ENCODE results near the gene DHRS1.

Gene DHRS1

GRCh38 chr14:24292118-24292807 lies 7.3 kb downstream of the DHRS1 start:
- DNase-seq (ENCODE audit: low read depth, low spot score), result no peak
- H3K27me3 ChIP-seq (ENCODE audit: control insufficient read depth, insufficient read depth, low read length), result no peaks in the 10 kb centered on the region
- no peak overlapping the region for H3K4me3 ChIP-seq (ENCODE audit: low read length)
- H3K9me3 ChIP-seq (ENCODE audit: control insufficient read depth, insufficient read depth, low read length), result no peaks in the 10 kb centered on the region
- H3K4me1 ChIP-seq (ENCODE audit: control insufficient read depth, insufficient read depth, low read length), result no peaks in the 10 kb centered on the region
- no peak overlapping the region for H3K27ac ChIP-seq (ENCODE audit: low read length)
- no CpG with 5 or more reads among the region's 11 CpGs for WGBS (ENCODE audit: insufficient coverage, insufficient read length)
- H3K36me3 ChIP-seq (ENCODE audit: control insufficient read depth, insufficient read depth, low read length), result 0 out of 2 replicates have a peak, but pooled peaks cover 2% of the 10 kb centered on the region

- WGBS (ENCODE audit: insufficient coverage, insufficient read length), result no CpG with 5 or more reads among the region's 3 CpGs
- H3K27me3 ChIP-seq (ENCODE audit: control insufficient read depth, insufficient read depth, low read length), result no peaks in the 10 kb centered on the region
- no peaks in the 10 kb centered on the region for H3K4me1 ChIP-seq (ENCODE audit: control insufficient read depth, insufficient read depth, low read length)
- no peak for DNase-seq (ENCODE audit: low read depth, low spot score)
- H3K36me3 ChIP-seq (ENCODE audit: control insufficient read depth, insufficient read depth, low read length), result 0 out of 2 replicates have a peak, but pooled peaks cover 2% of the 10 kb centered on the region
- no peak overlapping the region for H3K27ac ChIP-seq (ENCODE audit: low read length)
- H3K9me3 ChIP-seq (ENCODE audit: control insufficient read depth, insufficient read depth, low read length), result no peaks in the 10 kb centered on the region
- no peak overlapping the region for H3K4me3 ChIP-seq (ENCODE audit: low read length)
Observed at GRCh38 chr14:24291446-24292117, 8.0 kb downstream of the DHRS1 start.

- Histone ChIP-seq H3K4me3 (ENCODE audit: low read length) (no peak overlapping the region), H3K27ac (ENCODE audit: low read length) (no peak overlapping the region), H3K9me3 (ENCODE audit: control insufficient read depth, insufficient read depth, low read length) (no peaks in the 10 kb centered on the region), H3K36me3 (ENCODE audit: control insufficient read depth, insufficient read depth, low read length) (0 out of 2 replicates have a peak, but pooled peaks cover 2% of the 10 kb centered on the region), H3K27me3 (ENCODE audit: control insufficient read depth, insufficient read depth, low read length) (no peaks in the 10 kb centered on the region), H3K4me1 (ENCODE audit: control insufficient read depth, insufficient read depth, low read length) (no peaks in the 10 kb centered on the region)
- no peak for DNase-seq (ENCODE audit: low read depth, low spot score)
- no CpG with 5 or more reads among the region's 9 CpGs for WGBS (ENCODE audit: insufficient coverage, insufficient read length)
Observed at GRCh38 chr14:24290746-24291145, 8.8 kb downstream of the DHRS1 start.

GRCh38 chr14:24289649-24290280 lies 9.8 kb downstream of the DHRS1 start:
- no peak for DNase-seq (ENCODE audit: low read depth, low spot score)
- Histone ChIP-seq H3K27me3 (ENCODE audit: control insufficient read depth, insufficient read depth, low read length) (no peaks in the 10 kb centered on the region), H3K4me3 (ENCODE audit: low read length) (no peak overlapping the region), H3K36me3 (ENCODE audit: control insufficient read depth, insufficient read depth, low read length) (0 out of 2 replicates have a peak, but pooled peaks cover 2% of the 10 kb centered on the region), H3K9me3 (ENCODE audit: control insufficient read depth, insufficient read depth, low read length) (no peaks in the 10 kb centered on the region), H3K4me1 (ENCODE audit: control insufficient read depth, insufficient read depth, low read length) (no peaks in the 10 kb centered on the region), H3K27ac (ENCODE audit: low read length) (no peak overlapping the region)
- no CpG with 5 or more reads among the region's 6 CpGs for WGBS (ENCODE audit: insufficient coverage, insufficient read length)

GRCh38 chr14:24286996-24287395 lies 12.6 kb downstream of the DHRS1 start:
- Histone ChIP-seq H3K4me3 (ENCODE audit: low read length) (no peak overlapping the region), H3K27ac (ENCODE audit: low read length) (no peak overlapping the region), H3K36me3 (ENCODE audit: control insufficient read depth, insufficient read depth, low read length) (0 out of 2 replicates have a peak, but pooled peaks cover 2% of the 10 kb centered on the region), H3K9me3 (ENCODE audit: control insufficient read depth, insufficient read depth, low read length) (no peaks in the 10 kb centered on the region), H3K27me3 (ENCODE audit: control insufficient read depth, insufficient read depth, low read length) (no peaks in the 10 kb centered on the region), H3K4me1 (ENCODE audit: control insufficient read depth, insufficient read depth, low read length) (no peaks in the 10 kb centered on the region)
- no peak for DNase-seq (ENCODE audit: low read depth, low spot score)
- WGBS (ENCODE audit: insufficient coverage, insufficient read length), result no CpG with 5 or more reads among the region's 5 CpGs

GRCh38 chr14:24285351-24285750 lies 14.2 kb downstream of the DHRS1 start:
- no peak overlapping the region for H3K4me3 ChIP-seq (ENCODE audit: low read length)
- no peaks in the 10 kb centered on the region for H3K4me1 ChIP-seq (ENCODE audit: control insufficient read depth, insufficient read depth, low read length)
- no peaks in the 10 kb centered on the region for H3K36me3 ChIP-seq (ENCODE audit: control insufficient read depth, insufficient read depth, low read length)
- no CpG with 5 or more reads among the region's 4 CpGs for WGBS (ENCODE audit: insufficient coverage, insufficient read length)
- no peaks in the 10 kb centered on the region for H3K27me3 ChIP-seq (ENCODE audit: control insufficient read depth, insufficient read depth, low read length)
- no peak for DNase-seq (ENCODE audit: low read depth, low spot score)
- no peaks in the 10 kb centered on the region for H3K9me3 ChIP-seq (ENCODE audit: control insufficient read depth, insufficient read depth, low read length)
- H3K27ac ChIP-seq (ENCODE audit: low read length), result no peak overlapping the region

GRCh38 chr14:24284501-24285035 lies 15.0 kb downstream of the DHRS1 start:
- no peaks in the 10 kb centered on the region for H3K9me3 ChIP-seq (ENCODE audit: control insufficient read depth, insufficient read depth, low read length)
- H3K36me3 ChIP-seq (ENCODE audit: control insufficient read depth, insufficient read depth, low read length), result no peaks in the 10 kb centered on the region
- no peaks in the 10 kb centered on the region for H3K4me1 ChIP-seq (ENCODE audit: control insufficient read depth, insufficient read depth, low read length)
- no peak for DNase-seq (ENCODE audit: low read depth, low spot score)
- H3K27ac ChIP-seq (ENCODE audit: low read length), result no peak overlapping the region
- no CpG with 5 or more reads among the region's 11 CpGs for WGBS (ENCODE audit: insufficient coverage, insufficient read length)
- no peaks in the 10 kb centered on the region for H3K27me3 ChIP-seq (ENCODE audit: control insufficient read depth, insufficient read depth, low read length)
- H3K4me3 ChIP-seq (ENCODE audit: low read length), result no peak overlapping the region

GRCh38 chr14:24283796-24284460 lies 15.7 kb downstream of the DHRS1 start:
- no CpG with 5 or more reads among the region's 5 CpGs for WGBS (ENCODE audit: insufficient coverage, insufficient read length)
- H3K36me3 ChIP-seq (ENCODE audit: control insufficient read depth, insufficient read depth, low read length), result no peaks in the 10 kb centered on the region
- H3K4me3 ChIP-seq (ENCODE audit: low read length), result no peak overlapping the region
- H3K27ac ChIP-seq (ENCODE audit: low read length), result no peak overlapping the region
- H3K4me1 ChIP-seq (ENCODE audit: control insufficient read depth, insufficient read depth, low read length), result no peaks in the 10 kb centered on the region
- no peak for DNase-seq (ENCODE audit: low read depth, low spot score)
- H3K27me3 ChIP-seq (ENCODE audit: control insufficient read depth, insufficient read depth, low read length), result no peaks in the 10 kb centered on the region
- no peaks in the 10 kb centered on the region for H3K9me3 ChIP-seq (ENCODE audit: control insufficient read depth, insufficient read depth, low read length)

- no peak overlapping the region for H3K4me3 ChIP-seq (ENCODE audit: low read length)
- DNase-seq (ENCODE audit: low read depth, low spot score), result no peak
- no peaks in the 10 kb centered on the region for H3K4me1 ChIP-seq (ENCODE audit: control insufficient read depth, insufficient read depth, low read length)
- no peaks in the 10 kb centered on the region for H3K27me3 ChIP-seq (ENCODE audit: control insufficient read depth, insufficient read depth, low read length)
- H3K36me3 ChIP-seq (ENCODE audit: control insufficient read depth, insufficient read depth, low read length), result no peaks in the 10 kb centered on the region
- WGBS (ENCODE audit: insufficient coverage, insufficient read length), result no CpG with 5 or more reads among the region's 3 CpGs
- H3K27ac ChIP-seq (ENCODE audit: low read length), result no peak overlapping the region
- no peaks in the 10 kb centered on the region for H3K9me3 ChIP-seq (ENCODE audit: control insufficient read depth, insufficient read depth, low read length)
Observed at GRCh38 chr14:24282736-24283135, 16.8 kb downstream of the DHRS1 start.

GRCh38 chr14:24281636-24282035 lies 17.9 kb downstream of the DHRS1 start:
- H3K27ac ChIP-seq (ENCODE audit: low read length), result no peak overlapping the region
- H3K4me3 ChIP-seq (ENCODE audit: low read length), result no peak overlapping the region
- H3K4me1 ChIP-seq (ENCODE audit: control insufficient read depth, insufficient read depth, low read length), result no peaks in the 10 kb centered on the region
- H3K36me3 ChIP-seq (ENCODE audit: control insufficient read depth, insufficient read depth, low read length), result no peaks in the 10 kb centered on the region; the same call in 1 of the 2 replicates
- H3K9me3 ChIP-seq (ENCODE audit: control insufficient read depth, insufficient read depth, low read length), result no peaks in the 10 kb centered on the region
- no CpG with 5 or more reads among the region's 7 CpGs for WGBS (ENCODE audit: insufficient coverage, insufficient read length)
- no peaks in the 10 kb centered on the region for H3K27me3 ChIP-seq (ENCODE audit: control insufficient read depth, insufficient read depth, low read length)
- no peak for DNase-seq (ENCODE audit: low read depth, low spot score)

Measured in iPS DF 6.9 (cell line).